SK-N-MC (cell line): ENCODE measurements around the gene CSF2RB.

ENCODE experiments used
- DNase-seq: peaks from one replicate; pipeline ENCODE4 v3.0.0-alpha.2; 2011; ENCODE audit warnings: low read depth, low spot score
- H3K27ac ChIP-seq: fragments of 200-600 bp; sonication (generic); 2 replicates; pipeline ENCODE4 v1.5.1; 2016; ENCODE audit warnings: mixed run types
- H3K36me3 ChIP-seq: fragments of 200-600 bp; sonication (generic); 2 replicates; pipeline ENCODE4 v1.6.1; 2017; ENCODE audit warnings: antibody characterized with exemption, low read length, mixed read lengths; ENCODE audit not compliant: insufficient read depth
- H3K4me3 ChIP-seq: fragments of 200-600 bp; sonication (generic); 2 replicates; pipeline ENCODE4 v1.5.1; 2016
- H3K9ac ChIP-seq: fragments of 200-600 bp; sonication (generic); 2 replicates; pipeline ENCODE4 v1.8.0; 2017; ENCODE audit warnings: mixed run types, mixed read lengths; ENCODE audit not compliant: insufficient read length
- H3K9me3 ChIP-seq: fragments of 200-600 bp; sonication (generic); 2 replicates; pipeline ENCODE4 v1.6.1; 2017; ENCODE audit warnings: low read depth, mild to moderate bottlenecking, antibody characterized with exemption, low read length, moderate library complexity, mixed read lengths
- EZH2 ChIP-seq: fragments of 200-600 bp; sonication (generic); IDR thresholded peaks from one replicate; pipeline ENCODE4 v1.6.1; 2017; ENCODE audit warnings: antibody characterized with exemption
- FOXP2 ChIP-seq: optimal IDR thresholded peaks from 2 replicates; pipeline ENCODE3; 2011; ENCODE audit warnings: mild to moderate bottlenecking, moderate library complexity; ENCODE audit not compliant: insufficient read depth; ENCODE audit errors: extremely low read length, control extremely low read depth
- POLR2AphosphoS5 ChIP-seq: IDR thresholded peaks from 2 replicates; pipeline ENCODE4 v1.6.1; 2012; ENCODE audit warnings: mild to moderate bottlenecking, low read depth, low read length, borderline replicate concordance

CSF2RB gene

GRCh38 chr22:36898690-36899089 lies 14.7 kb upstream of the CSF2RB start:
- Histone ChIP-seq H3K36me3 (no peaks in the 10 kb centered on the region), H3K9me3 (no peaks in the 10 kb centered on the region), H3K9ac (no peak overlapping the region), H3K4me3 (no peak overlapping the region), H3K27ac (no peak overlapping the region)
- TF ChIP-seq FOXP2: no peak
- no peak for TF ChIP-seq EZH2
- TF ChIP-seq POLR2AphosphoS5: no peak
- no peak for DNase-seq

- TF ChIP-seq EZH2: no peak
- no peak for TF ChIP-seq POLR2AphosphoS5
- no peak for TF ChIP-seq FOXP2
- Histone ChIP-seq H3K9ac (no peak overlapping the region), H3K4me3 (no peak overlapping the region), H3K9me3 (no peaks in the 10 kb centered on the region), H3K36me3 (no peaks in the 10 kb centered on the region), H3K27ac (no peak overlapping the region)
- DNase-seq: no peak
These were observed 13.9 kb upstream of the CSF2RB start for GRCh38 chr22:36899498-36899897.

- Histone ChIP-seq H3K27ac (no peak overlapping the region), H3K9ac (no peak overlapping the region), H3K9me3 (no peaks in the 10 kb centered on the region)
These were observed 13.2 kb upstream of the CSF2RB start for GRCh38 chr22:36900225-36900624.

GRCh38 chr22:36900880-36901279 lies 12.5 kb upstream of the CSF2RB start:
- TF ChIP-seq FOXP2: no peak
- no peak for TF ChIP-seq POLR2AphosphoS5
- TF ChIP-seq EZH2: no peak
- no peak overlapping the region for H3K4me3 ChIP-seq

More at GRCh38 chr22:36900225-36900624, 13.2 kb upstream of the CSF2RB start:
- H3K4me3 ChIP-seq: no peak overlapping the region
- H3K36me3 ChIP-seq: no peaks in the 10 kb centered on the region
- DNase-seq: no peak
- no peak for TF ChIP-seq POLR2AphosphoS5
- TF ChIP-seq EZH2: no peak

GRCh38 chr22:36901411-36902142 lies 11.9 kb upstream of the CSF2RB start:
- Histone ChIP-seq H3K9ac (no peak overlapping the region), H3K36me3 (no peaks in the 10 kb centered on the region), H3K9me3 (no peaks in the 10 kb centered on the region), H3K27ac (no peak overlapping the region), H3K4me3 (no peak overlapping the region)
- no peak for DNase-seq
- TF ChIP-seq EZH2: no peak
- no peak for TF ChIP-seq POLR2AphosphoS5
- TF ChIP-seq FOXP2: no peak

More at GRCh38 chr22:36900880-36901279, 12.5 kb upstream of the CSF2RB start:
- DNase-seq: no peak
- no peaks in the 10 kb centered on the region for H3K9me3 ChIP-seq
- H3K36me3 ChIP-seq: no peaks in the 10 kb centered on the region
- no peak overlapping the region for H3K9ac ChIP-seq
- no peak overlapping the region for H3K27ac ChIP-seq

- TF ChIP-seq FOXP2 (no peak), POLR2AphosphoS5 (no peak), EZH2 (no peak)
- no peak for DNase-seq
- no peak overlapping the region for H3K9ac ChIP-seq
- H3K4me3 ChIP-seq: no peak overlapping the region
- H3K27ac ChIP-seq: no peak overlapping the region
- H3K9me3 ChIP-seq: no peaks in the 10 kb centered on the region
- H3K36me3 ChIP-seq: no peaks in the 10 kb centered on the region
These were observed 11.1 kb upstream of the CSF2RB start for GRCh38 chr22:36902143-36902926.

GRCh38 chr22:36904260-36904880 lies 9.1 kb upstream of the CSF2RB start:
- Histone ChIP-seq H3K27ac (no peak overlapping the region), H3K36me3 (no peaks in the 10 kb centered on the region), H3K4me3 (no peak overlapping the region), H3K9ac (no peak overlapping the region), H3K9me3 (no peaks in the 10 kb centered on the region)
- TF ChIP-seq EZH2: no peak
- TF ChIP-seq FOXP2: no peak
- no peak for TF ChIP-seq POLR2AphosphoS5
- DNase-seq: no peak

- Histone ChIP-seq H3K9ac (no peak overlapping the region), H3K4me3 (no peak overlapping the region), H3K27ac (no peak overlapping the region), H3K9me3 (no peaks in the 10 kb centered on the region), H3K36me3 (no peaks in the 10 kb centered on the region)
- TF ChIP-seq FOXP2 (no peak), POLR2AphosphoS5 (no peak), EZH2 (no peak)
- DNase-seq: no peak
These were observed 5.9 kb upstream of the CSF2RB start for GRCh38 chr22:36907253-36908195.
